ENCODE data around the gene DHX30.

The DHX30 gene

DNA sequence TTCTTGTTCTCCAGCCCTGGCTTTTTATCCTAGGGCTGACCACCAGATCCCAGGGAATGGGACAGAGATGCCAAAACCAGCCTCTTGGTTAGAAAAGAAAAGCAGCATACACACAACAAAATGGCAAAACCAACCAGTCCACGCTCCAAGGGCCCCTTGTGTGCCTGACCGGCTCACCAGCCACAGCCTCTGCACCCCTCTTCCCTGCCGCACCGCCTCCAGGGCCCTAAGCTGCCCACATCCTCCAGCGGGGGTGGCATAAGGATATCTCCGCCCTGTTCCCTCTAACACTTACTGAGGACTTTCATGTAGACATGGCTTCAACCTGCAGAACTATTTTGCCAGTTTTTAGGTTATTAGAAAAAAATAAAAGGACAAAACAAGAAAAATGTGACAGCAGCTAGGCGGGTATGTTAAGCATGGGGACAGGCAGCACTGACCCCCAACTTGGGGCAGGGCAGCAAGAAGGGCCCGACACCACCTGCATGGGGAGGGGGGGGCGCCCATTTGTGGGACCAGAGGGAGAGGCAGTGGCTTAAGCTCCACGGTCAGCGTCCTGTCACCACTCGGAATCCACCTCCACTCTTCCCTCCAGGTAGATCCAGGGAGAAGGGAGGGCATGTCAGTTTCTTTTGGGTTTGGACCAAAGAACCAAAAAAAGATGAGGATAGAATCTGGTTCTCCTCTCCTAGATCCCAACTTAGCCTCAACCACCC is 49.1 kb downstream of the DHX30 start:
- DNase-seq (ENCODE audit: low read depth, low spot score), result no peak

- no peak for DNase-seq (ENCODE audit: low read depth, low spot score)
Observed at GRCh38 chr3:47852604-47853602, 50.0 kb downstream of the DHX30 start.

- no peak for DNase-seq (ENCODE audit: low read depth, low spot score)
Observed at GRCh38 chr3:47854267-47854666, 51.3 kb downstream of the DHX30 start.

DNA sequence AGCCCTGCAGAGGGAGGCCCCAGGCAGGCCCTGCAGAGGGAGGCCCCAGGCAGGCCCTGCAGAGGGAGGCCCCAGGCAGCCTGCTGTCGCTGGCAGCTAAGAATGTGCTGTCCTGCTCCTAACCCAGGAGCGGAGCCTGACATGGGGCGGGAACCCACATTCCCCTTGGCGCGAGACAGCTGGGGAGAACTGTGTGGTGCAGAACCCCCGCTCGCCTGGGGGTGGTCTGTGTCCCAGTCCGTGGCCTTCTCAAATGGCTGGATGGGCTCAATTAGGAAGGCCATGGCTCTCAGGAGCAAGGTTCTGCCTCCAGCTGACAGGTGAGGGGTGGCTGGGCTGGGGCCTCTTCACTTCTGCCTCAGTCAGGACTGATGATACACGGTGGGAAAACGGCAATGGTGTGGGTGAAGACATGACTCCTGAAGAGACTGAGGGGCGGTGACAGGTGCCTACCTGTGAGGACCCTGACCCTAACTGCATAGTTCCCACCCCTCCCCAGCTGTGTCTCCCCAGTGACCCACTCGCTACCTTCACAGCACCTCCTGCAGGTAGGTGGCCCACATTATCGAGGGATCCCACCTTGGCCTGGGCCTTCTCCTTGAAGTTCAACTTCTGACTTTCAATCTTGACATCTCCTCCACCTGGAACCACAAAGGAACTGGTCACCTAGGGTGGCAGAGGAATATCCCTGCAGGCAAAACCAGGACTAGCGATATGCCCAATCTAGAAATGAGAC is 52.0 kb downstream of the DHX30 start:
- DNase-seq (ENCODE audit: low read depth, low spot score), result no peak

DNA sequence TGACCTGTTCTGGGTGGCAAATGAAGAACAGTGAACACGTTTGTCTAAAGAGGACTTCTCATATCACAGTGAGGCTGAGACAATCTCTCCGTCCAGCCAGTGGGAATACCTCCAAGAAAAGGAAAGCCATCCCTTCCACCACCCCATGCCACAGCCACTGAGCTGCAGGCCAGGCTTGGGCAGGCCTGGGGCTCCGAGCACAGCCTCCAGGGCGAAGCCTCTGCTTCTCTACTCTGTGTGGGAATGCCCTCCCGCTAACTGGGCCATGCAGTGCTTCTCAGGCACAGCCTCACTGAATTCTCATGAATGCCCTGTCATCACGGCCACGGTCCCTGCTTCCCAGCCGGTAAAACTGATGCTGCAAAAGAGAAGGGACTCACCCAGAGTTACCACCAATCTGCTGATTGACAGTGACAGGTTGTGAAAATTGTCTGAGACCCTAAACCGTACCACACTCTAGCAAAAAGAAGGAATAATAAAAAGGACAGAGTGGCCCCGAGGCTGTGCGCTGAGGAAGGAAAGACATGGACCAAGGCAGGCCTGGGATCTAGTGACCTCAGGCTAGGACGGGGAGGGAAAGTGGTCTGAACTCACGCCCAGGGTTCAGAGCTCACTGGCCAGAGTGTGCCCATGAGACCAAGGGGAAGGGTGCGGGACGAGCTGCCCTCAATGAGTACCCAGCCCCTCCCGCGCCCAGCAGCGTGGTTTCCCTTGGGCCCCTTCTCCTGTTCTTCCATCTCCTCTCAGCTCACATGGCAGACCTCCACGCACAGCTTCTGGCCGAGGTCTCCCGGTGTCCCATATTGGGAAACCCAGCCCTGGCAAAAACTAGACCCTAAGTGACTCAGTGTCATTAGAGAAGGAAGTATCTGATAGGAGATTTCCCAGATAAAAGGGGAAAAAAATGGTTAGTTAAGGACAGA is 52.8 kb downstream of the DHX30 start:
- DNase-seq (ENCODE audit: low read depth, low spot score), result no peak

- no peak for DNase-seq (ENCODE audit: low read depth, low spot score)
Observed at GRCh38 chr3:47856669-47857068, 53.7 kb downstream of the DHX30 start.

GRCh38 chr3:47857151-47857550 is 54.2 kb downstream of the DHX30 start:
- DNase-seq (ENCODE audit: low read depth, low spot score), result no peak

DNA sequence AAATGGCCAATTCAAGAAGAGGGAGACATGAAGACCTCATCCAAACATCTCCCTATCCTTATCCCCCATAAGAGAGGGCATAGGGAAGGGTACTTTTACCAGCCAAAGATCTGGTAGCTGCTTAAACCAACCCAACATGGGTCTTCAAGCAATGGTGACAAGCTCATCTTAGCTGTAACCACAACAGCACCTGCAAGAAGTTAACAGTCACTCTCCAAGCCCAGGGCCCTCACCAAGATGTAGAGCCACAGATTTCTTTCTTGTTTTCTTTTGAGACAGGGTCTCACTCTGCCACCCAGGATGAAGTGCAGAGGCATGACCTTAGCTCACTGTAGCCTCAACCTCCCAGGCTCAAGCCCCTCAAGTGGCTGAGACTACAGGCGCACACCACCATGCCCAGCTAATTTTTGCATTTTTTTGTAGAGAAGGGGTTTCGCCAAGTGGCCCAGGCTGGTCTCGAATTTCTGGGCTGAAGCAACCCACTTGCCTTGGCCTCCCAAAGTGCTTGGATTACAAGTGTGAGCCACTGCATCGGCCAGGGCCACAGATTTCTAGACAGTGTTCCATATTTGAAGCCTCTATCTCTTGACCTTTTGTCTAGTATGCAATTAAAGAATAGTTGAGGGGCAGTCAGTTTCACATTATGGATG is 57.1 kb downstream of the DHX30 start:
- no peak for DNase-seq (ENCODE audit: low read depth, low spot score)

GRCh38 chr3:47863391-47864128 is 60.6 kb downstream of the DHX30 start:
- DNase-seq (ENCODE audit: low read depth, low spot score), result no peak

- DNase-seq (ENCODE audit: low read depth, low spot score), result no peak
Observed at GRCh38 chr3:47865192-47865591, 62.3 kb downstream of the DHX30 start.

- DNase-seq (ENCODE audit: low read depth, low spot score), result no peak
Observed at GRCh38 chr3:47867451-47868044, 64.6 kb downstream of the DHX30 start.

GRCh38 chr3:47868306-47868705 is 65.4 kb downstream of the DHX30 start:
- DNase-seq (ENCODE audit: low read depth, low spot score), result no peak

- no peak for DNase-seq (ENCODE audit: low read depth, low spot score)
Observed at GRCh38 chr3:47870156-47870555, 67.2 kb downstream of the DHX30 start.

DNA sequence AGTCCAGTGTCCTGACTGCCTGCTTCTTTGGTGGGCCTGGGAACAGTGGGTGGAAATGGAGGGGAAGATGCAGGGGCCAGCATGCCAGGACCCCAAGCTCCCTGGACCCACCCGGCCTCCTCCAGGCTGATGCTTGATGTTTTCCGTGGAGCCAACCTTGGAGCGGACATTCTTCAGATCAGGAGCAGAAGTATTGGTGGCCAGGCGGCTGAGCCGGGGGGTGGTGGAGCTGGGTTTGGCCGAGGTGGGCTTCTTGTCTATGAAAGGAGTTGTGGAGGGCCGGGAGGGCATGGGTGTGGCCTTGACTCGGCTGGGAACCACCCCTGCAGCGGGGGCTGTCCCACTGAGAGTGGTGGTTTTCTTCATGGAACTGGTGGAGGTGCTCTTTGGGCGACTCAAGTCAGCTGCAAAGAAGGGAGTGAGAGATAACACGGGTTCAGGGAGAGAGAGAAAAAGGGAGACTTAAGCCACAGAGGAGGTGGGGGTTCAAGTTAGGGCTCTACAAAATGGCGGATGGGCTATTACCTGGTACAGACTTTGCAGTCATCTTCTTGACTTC is 67.8 kb downstream of the DHX30 start:
- no peak for DNase-seq (ENCODE audit: low read depth, low spot score)

- no peak for DNase-seq (ENCODE audit: low read depth, low spot score)
Observed at GRCh38 chr3:47871389-47871788, 68.5 kb downstream of the DHX30 start.

DNA sequence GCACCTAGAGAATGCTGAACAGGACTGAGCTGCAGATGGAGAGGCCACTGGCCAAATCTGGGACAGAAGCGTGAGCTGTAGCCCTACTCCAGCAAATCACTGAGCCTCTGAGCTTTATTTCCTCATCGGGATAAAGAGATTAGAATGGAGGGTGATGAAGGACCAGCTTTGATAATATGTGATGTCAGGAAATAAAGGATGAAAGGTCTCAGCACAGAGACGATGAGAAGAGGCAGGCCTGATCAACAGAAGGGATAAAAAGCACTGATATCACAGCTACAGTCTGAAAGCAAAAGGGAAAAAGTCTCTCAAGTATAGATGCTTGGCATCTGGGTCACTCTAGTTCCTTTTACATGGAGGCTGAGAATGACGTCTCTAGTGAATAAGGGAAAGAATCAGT is 70.0 kb downstream of the DHX30 start:
- DNase-seq (ENCODE audit: low read depth, low spot score), result no peak

DNA sequence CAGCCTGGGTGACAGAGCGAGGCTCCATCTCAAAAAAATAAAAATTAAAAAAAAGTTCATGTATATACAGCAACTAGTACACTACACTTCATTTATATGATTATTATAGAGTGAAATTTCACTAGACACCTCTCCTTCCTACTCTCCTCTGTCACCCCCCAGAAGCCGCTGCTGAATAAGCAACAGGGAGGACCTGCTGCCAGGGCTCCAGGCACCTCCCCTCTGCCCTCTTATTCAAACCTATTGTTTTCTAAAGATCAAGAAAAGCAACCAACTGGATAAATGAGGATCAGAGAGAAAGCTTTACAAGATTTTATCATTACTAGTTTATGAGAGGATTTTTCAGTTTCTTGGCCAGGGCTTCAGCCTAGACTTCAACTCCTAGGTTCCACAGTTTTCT is 71.5 kb downstream of the DHX30 start:
- no peak for DNase-seq (ENCODE audit: low read depth, low spot score)

GRCh38 chr3:47874913-47875312 is 72.0 kb downstream of the DHX30 start:
- no peak for DNase-seq (ENCODE audit: low read depth, low spot score)

- DNase-seq (ENCODE audit: low read depth, low spot score), result no peak
Observed at GRCh38 chr3:47877290-47877689, 74.4 kb downstream of the DHX30 start.

Measured in activated naive CD8-positive, alpha-beta T cell treated with anti-CD3 and anti-CD28 coated beads, Interleukin-2, amount 50 U/mL, for 16 hours (primary cell).